A549 treated with Hydrocortisone at 1 μM for 4 hours (cell line): ENCODE data around the gene KRTAP5-3. TPM values are rescaled to one million over a fixed set of nuclear protein-coding genes. Genes with fewer than 3 reads are reported as not detected.

ENCODE experiments used
- total RNA-seq: library from RNA; stranded (reverse); fragments of 200-300 nt; extraction: Qiagen RNA extraction; gene quantifications from 5 replicates; pipeline ENCODE4 v1.2.3, GENCODE V29; 2022

Gene KRTAP5-3, protein sequence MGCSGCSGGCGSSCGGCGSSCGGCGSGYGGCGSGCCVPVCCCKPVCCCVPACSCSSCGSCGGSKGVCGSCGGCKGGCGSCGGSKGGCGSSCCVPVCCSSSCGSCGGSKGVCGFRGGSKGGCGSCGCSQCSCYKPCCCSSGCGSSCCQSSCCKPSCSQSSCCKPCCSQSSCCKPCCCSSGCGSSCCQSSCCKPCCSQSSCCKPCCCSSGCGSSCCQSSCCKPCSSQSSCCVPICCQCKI
- total RNA-seq, result not detected in 5 replicates

DNA sequence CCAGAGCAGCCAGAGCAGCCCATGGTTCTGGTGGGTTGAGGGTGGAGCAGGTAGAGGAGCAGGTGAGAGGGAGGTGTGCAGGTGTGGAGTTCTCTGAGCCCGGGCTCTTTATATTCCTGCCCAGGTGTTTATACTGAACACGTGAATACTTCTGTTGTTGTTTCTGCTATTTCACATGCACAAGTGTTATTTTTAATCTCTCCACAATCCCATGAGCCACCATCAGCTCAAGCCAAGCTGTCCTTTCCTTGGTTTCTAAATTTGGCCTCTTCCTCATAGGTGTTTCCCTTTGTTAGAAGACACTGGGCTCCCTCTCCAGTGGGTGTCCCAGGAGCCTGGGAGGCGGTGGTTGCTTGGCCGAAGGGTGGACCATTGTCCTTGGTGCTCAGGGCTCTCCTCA lies at the start of gene KRTAP5-3:
Gene KRTAP5-3 (minus strand): TSS at position 101 of the 400 bp plus-strand sequence. CDS start 78 bp downstream, at position 23.

DNA sequence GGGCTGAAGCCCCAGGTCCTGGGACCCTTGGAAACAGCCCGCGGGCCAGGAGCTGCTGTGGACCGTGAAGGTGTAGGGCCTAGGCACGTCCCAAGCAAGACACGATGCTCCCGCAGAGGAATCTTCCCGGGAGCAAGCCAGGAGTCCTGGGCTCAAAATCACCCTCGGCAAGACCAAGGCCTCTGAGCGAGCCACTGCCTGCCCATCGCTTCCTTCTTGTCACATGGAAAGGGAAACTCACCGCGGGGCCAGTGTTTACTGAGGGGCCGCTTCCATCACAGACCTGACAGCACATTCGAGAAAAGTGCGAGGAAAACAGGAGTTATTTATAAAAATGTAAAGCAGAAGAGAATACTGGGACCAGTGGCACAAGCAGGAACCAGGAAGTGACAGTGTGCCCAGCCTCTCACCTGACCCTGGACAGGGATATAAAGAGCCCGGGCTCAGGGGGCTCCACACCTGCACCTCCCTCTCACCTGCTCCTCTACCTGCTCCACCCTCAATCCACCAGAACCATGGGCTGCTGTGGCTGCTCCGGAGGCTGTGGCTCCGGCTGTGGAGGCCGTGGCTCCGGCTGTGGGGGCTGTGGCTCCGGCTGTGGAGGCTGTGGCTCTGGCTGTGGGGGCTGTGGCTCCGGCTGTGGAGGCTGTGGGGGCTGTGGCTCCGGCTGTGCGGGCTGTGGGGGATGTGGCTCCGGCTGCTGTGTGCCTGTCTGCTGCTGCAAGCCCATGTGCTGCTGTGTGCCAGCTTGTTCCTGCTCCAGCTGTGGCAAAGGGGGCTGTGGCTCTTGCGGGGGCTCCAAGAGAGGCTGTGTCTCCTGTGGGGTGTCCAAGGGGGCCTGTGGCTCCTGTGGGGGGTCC lies 21.3 kb upstream of the KRTAP5-3 start, which contains the start of gene KRTAP5-5:
Gene KRTAP5-5 (plus strand): TSS at position 450 of the 860 bp plus-strand sequence. CDS start 66 bp downstream, at position 516.

DNA sequence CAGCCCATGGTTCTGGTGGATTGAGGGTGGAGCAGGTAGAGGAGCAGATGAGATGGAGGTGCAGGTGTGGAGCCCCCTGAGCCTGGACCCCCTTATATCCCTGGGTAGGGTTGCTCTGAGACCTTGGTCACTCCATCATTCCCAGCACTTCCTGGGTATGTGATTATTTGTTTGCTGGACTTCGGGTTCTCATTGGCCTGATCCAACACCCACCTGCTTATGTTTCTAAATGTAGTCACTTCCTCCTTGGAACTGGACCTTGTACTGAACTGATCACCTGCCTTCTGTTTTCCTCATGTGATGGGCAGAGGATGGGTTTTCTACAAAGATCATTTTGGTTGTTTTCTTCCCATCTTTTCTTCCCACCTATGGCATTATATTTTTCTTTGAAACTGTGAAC lies 13.8 kb upstream of the KRTAP5-3 start, which contains the start of gene KRTAP5-4:
Gene KRTAP5-4 (minus strand): TSS at position 53 of the 400 bp plus-strand sequence. CDS start 45 bp downstream, at position 8.

DNA sequence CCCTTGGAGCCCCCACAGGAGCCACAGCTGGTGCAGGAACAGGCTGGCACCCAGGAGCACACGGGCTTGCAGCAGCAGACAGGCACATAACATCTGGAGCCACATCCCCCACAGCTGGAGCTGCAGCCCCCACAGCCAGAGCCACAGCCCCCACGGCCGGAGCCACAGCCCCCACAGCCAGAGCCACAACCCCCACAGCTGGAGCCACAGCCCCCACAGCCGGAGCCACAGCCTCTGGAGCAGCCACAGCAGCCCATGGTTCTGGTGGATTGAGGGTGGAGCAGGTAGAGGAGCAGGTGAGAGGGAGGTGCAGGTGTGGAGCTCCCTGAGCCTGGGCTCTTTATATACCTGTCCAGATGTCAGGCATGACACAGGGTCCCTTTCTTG lies 10.3 kb downstream of the KRTAP5-3 start, which contains the start of gene KRTAP5-2:
Gene KRTAP5-2 (minus strand): TSS at position 301 of the 387 bp plus-strand sequence. CDS start 44 bp downstream, at position 257.

GRCh38 chr11:1584661-1585370 lies 23.4 kb downstream of the KRTAP5-3 start, which contains the start of gene KRTAP5-1:
TSS of gene KRTAP5-1 (minus strand) at chr11:1585283. CDS start at chr11:1585249, 34 bp downstream.

DNA sequence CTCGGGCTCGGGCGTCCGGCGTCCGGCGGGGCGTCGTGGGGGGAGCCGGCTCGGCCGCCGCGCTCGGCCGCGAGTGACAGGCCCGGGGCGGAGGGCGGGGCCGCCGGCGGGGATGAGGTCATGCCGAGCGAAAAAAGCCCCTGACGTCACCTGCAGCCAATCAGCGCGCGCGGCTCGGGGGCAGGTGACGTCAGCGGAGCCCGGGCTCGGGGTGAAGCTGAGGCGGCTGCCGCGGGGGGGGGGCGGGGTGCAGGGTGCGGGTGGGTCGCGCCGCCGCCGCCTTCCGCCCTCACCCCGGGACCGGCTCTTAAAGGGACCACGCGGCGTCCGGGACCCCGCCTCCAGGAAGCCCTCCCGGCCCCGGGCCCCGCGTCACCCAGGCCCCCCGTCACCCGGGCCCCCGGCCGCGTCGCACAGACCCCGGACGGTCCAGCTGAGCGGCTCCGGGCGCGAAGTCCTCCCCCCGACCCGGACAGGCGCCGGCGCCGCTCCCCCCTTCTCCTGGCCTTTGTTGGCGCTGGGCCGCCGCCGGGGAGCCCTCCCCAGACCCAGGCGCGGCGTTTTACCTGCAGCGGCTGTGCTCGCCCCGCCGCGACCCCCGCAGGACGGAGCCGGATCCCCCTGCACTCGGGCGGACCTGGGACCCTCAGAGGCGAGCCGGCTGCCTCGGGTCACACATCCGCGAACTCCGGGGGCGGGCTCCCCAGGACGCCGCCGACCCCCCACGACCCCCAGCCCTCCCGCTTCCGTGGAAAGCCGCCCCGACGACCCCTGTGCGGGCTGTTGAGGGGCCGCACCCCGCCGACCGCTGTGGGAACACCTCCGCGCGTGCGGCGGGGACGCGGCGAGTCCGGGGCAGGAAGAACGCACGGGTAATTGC lies 35.8 kb downstream of the KRTAP5-3 start, which contains the start of gene DUSP8:
Gene DUSP8 (minus strand): TSS at position 75 of the 880 bp plus-strand sequence. CDS start 6,445 bp downstream, outside the sequence.

Other genes with a start within 250 kb of the KRTAP5-3 start
- gene BRSK2, start 218.5 kb downstream of the KRTAP5-3 start, total RNA-seq, result 4.9 to 6.6 TPM (median 6.4 TPM) in 5 replicates
- gene MOB2, start 121.7 kb downstream of the KRTAP5-3 start, total RNA-seq, result 40.9 to 45.2 TPM (median 43.7 TPM) in 5 replicates
- gene DUSP8, start 36.2 kb downstream of the KRTAP5-3 start, total RNA-seq, result 0.74 to 1.5 TPM (median 1.2 TPM) in 5 replicates
- gene KRTAP5-1, start 23.2 kb downstream of the KRTAP5-3 start, total RNA-seq, result not detected in 5 replicates
- not detected in 5 replicates for gene KRTAP5-2, start 10.2 kb downstream of the KRTAP5-3 start, total RNA-seq
- gene KRTAP5-4, start 13.7 kb upstream of the KRTAP5-3 start, total RNA-seq, result not detected in 5 replicates
- gene KRTAP5-5, start 21.3 kb upstream of the KRTAP5-3 start, total RNA-seq, result not detected in 5 replicates
- gene KRTAP5-6, start 88.7 kb upstream of the KRTAP5-3 start, total RNA-seq, result not detected in 5 replicates
- 1.1 to 2.3 TPM (median 1.2 TPM) in 5 replicates for gene IFITM10, start 142.1 kb upstream of the KRTAP5-3 start, total RNA-seq
- 403 to 567 TPM (median 491 TPM) in 5 replicates for gene CTSD, start 155.5 kb upstream of the KRTAP5-3 start, total RNA-seq
- 0.32 to 0.90 TPM (median 0.46 TPM) in 5 replicates for gene SYT8, start 226.5 kb upstream of the KRTAP5-3 start, total RNA-seq
- 0.28 to 0.36 TPM (median 0.31 TPM) in 3 of 5 replicates, not detected in the others for gene TNNI2, start 230.5 kb upstream of the KRTAP5-3 start, total RNA-seq
- 1.1 to 3.1 TPM (median 2.1 TPM) in 5 replicates for gene LSP1, start 244.6 kb upstream of the KRTAP5-3 start, total RNA-seq